ENCODE data around the gene AQP3.
"Not testable (repeated sequence)": the region's sequence is repeated elsewhere in the genome, so short reads cannot be mapped to it uniquely, and the experiment has no call there.

AQP3 gene

DNA sequence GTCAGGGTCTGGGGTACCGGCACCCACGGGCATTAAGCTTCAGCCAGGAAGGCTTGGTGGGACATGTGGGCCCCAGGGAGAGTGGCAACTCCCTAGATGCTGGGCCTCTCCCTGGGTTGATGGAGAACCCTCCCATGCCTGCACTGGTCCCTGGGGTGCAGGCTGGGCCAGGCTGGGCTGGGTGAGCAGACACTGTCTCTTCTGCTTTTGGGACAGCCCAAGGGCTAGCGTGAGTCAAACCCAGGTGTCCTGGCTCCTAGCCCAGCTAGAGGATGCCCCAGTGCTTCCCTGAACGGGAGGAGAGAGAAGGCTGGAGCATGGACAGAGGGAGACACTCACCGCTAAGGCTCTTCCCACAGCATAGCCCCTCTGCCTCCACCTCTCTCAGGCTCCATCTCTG, 39.3 kb downstream of the AQP3 start:
- DNase-seq, result no peak

DNA sequence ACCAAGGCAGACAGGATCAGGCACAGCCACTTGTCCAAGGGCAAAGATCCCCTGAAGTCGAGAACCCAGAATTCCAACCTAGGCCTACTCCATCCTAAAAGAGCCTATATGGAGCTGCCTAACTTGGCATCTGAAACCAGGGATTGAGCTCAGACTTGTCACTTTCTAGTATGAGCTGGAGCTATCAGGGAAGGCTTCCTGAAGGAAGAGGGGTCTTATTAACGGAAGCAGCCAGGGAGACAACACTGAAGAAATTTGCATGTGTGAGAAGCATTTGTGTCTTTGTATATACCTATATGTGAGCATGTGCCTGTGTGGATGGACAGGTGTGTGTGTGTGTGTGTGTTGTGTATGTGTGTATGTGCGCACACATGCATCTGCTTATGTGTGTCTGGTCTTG, 40.3 kb downstream of the AQP3 start:
- no peak for DNase-seq

DNA sequence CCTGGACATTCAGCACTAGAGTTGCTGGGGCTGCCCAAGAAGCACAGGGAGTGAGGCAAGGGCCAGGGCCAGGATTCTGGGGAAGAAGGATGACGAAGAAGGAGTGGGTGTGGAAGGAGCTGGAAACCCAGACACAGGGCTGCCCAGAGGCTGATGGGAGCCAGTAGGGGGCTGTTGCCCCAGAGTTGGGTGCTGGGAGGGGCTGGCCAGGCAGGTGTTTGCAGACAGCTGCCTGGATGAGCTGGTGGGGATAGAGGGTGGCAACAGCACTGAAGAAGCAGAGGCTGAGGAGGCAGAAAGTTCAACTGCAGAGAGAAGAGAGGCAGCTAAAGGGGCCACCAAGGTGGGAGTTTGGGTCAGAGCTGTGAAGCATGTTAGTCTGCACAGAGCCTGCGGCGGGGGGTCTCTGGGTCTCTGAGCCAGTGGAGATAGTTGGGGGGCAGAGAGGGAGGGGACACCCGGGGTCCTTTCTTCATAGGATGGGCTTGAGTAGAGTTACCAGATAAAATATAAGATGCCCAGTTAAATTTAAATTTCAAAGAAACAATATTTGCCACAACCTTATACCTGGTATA, 42.5 kb downstream of the AQP3 start:
- DNase-seq, result no peak

DNA sequence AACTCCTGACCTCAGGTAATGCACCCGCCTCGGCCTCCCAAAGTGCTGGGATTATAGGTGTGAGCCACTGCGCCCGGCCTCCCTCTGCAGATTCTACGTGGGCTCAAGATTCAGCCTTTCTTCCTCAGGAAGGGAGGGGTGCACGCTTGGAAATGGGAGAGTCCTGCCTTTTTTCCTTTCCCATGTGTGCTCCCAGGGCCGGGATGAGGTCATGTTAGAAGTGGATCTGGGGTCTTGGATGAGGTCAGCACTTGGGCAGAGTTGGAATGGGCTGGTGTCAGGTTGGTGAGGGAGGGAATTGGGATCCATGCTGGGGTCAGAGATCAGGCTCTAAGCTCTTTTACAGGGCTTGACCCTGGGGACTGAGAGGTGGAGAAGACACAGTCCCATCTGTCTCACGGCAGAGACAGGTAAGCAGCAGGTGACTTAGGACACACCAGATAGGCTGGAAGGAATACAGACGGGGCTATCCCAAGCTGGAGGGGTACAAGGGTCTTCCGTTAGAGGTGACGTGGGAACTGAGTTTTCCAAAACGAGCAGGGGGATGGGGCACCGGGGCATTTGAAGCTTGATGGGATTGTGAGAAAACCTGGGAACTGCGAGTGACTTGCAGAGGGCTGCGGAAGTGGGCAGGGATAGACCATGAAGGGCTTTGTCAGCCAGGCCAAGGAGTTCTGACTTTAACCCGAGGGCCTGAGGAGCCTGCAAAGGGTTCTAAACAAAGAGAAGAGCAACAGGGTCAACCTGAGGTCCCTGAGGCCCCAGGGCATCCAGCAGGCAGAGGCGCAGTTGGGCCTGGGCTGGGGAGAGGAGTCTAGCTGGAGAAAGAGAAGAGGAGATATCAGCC, 43.2 kb downstream of the AQP3 start:
- DNase-seq, result no peak

DNA sequence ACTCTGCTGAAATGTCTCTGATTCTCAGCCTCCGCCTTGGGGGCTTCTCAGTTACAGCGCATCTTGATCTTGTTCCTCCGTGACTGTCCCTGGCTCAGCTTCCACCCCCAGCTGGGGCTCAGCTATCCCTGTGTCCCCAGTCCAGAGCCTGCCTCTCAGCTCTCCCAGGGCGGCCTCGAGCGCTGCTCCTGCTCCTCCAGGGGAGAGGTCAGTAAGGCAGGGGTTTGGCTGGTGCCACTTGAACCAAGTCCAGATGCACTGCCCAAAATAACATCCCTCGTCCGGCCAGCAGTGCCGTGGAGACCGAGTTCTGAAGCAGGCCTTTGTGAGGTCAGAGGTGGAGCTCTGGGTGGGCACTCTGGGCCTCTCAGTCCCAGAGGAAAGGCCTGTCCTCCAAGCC, 45.0 kb downstream of the AQP3 start, which contains the start of gene AQP7:
Gene AQP7 (minus strand): TSS at position 198 of the 400 bp plus-strand sequence. CDS start 1,306 bp downstream, outside the sequence.
- not testable (repeated sequence) for DNase-seq

DNA sequence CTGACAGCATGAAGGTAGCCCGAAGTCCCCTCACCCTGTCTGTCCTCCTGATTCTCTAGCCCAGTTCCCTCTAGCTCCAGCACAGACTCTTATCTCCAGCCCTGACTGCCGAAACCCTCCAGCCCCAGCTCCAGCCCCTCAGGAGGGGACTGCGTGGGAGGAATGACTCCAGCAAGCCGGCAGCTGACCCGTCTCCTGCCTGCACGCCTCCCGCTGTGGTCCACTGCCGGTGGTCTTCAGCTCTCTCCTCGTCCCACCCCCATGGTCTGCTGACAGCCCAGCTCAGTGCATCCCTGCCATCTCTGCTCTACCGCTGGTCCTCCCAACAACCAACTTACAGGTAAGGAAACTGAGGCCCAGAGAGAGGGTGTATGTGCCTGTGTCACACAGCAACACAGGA, 45.6 kb downstream of the AQP3 start:
- not testable (repeated sequence) for DNase-seq

DNA sequence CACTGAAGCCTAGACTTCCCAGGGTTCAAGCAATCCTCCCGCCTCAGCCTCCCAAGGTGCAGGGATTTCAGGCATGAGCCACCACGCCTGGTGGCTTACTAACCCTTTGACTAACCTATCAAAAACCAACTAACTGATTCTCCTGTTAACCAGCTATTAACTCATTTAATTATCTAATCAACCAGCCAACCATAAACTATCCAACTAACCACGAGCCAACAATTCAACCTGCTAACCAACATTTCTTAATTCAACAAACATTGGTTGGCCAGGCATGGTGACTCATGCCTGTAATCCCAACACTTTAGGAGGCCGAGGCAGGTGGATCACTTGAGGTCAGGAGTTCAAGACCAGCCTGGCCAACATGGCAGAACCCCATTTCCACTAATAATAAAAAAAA, 48.3 kb downstream of the AQP3 start:
- not testable (repeated sequence) for DNase-seq

DNA sequence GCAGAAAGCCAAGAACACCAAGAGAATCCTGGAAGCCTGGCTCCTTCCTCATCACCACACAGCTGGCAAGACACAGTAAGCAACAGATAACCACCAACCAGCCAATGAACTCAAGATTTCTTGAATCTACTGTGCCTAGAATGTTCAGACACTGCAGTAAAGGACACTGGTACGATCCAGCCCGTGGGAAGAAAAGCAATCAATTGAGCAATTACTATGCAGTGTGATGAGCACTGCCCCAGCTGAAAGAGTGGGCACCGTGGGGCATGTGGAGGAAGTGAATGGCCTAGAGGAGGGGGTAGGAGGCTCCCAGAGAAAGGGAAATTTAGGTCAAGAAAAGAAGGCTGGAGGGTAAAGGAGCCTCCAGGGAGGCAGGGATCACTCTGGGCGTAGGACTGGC, 49.6 kb downstream of the AQP3 start:
- not testable (repeated sequence) for DNase-seq

DNA sequence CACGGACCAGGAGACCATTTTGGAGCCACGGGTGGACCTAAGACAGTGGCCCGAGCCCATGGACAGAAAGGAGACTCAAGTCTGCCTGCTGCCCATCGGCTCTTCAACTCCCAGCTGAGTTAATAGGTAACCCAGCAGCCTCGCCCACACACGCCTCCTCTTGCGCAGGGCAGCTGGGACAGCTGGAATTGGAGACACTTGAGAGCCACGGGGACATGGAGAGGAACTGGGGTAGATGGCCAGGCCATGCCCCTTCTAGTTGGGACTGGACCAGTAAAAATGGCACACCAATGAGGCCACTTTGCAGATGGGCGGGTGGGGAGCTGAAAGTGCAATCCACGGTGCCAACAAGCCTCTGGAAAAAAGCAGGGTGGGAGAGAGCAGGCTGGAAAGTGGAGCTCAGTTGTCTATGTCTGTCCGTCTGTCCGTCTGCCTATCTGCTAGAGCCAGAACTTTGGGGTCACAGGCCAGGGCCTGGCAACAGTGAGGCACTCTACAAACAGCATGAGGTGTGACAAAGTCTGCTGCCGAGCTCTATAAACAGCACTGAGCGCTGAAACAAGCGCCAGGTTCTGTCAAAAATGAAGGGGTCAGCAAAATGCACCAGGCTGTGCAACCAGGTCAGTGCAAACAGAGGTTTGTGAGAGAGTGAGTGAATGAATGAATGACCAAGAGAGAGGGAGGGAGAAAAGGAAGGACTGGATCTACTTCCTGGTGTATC, 52.1 kb downstream of the AQP3 start:
- not testable (repeated sequence) for DNase-seq

DNA sequence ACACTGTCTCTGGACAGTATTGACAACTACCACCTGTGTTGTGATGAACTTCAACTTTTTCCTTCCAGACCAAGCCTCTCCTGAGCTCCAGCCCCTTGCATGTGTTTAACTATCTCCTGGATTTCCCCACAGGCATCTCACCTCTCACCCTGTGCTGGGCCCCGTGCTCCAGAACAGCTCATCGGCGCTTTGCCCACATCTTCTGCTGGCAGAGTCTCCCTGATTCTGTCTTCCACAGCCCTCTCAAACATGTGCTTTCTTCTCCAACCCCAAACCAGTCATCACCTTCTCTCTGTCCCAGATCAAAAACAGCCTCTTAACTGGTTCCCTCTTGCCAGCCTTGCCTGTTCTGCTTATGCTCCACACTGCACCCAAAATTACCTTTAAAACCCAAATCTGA, 53.4 kb downstream of the AQP3 start:
- DNase-seq, result not testable (repeated sequence)

DNA sequence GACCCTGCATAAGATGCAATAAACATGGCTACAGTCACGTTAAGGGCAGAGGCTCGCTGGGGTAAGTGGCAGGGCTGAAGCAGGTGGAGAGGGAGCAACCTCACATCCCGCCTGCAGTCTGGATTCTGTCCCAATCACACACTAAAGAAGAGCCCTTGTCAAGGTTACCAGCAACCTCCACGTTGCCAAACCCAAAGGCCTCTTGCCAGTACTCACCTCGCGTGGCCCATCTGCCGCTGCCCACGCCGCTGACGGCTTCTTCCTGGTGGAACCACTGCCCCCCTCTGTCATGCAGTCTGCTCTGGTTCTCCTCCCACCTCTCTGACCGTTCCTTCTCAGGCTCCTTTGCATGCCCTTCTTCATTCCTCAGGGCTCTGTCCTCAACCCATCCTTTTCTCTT, 53.8 kb downstream of the AQP3 start:
- no peak for DNase-seq

DNA sequence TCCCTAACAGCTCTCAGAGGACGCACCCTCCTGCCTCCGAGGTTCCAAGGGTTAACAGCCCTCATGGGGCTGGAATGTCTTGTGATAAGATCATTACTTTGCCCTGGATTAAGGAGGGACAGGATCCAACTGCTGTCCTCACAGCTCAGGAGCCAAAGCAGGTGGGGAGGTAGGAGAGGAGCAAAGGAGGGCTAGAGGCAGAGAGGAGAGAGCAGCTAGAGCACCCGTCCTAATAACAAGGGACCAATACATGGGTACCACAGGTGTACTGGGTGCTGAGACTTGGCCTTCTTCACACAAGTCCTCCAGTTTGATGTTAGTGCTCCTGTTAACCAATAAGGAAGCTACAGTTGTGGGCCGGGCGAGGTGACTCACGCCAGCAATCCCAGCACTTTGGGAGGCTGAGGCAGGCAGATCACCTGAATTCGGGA, 54.8 kb downstream of the AQP3 start:
- not testable (repeated sequence) for DNase-seq

Data from NCI-H2081 treated with DMSO at 0.1 percent for 48 hours (cell line).